HEK293 (cell line): Measurements from ENCODE around the gene CATSPERD.

Source experiments
- CTCF ChIA-PET: fragments of 350-600 bp; formaldehyde crosslinking; extraction: SDS; loops from one replicate; lab custom pipeline; 2021; ENCODE audit warnings: antibody characterized with exemption; lab: Yijun Ruan, JAX
- POLR2A ChIA-PET: fragments of 300-600 bp; formaldehyde crosslinking; extraction: SDS; loops from one replicate; lab custom pipeline; 2020; ENCODE audit warnings: antibody characterized with exemption, inconsistent platforms; lab: Yijun Ruan, JAX
- H3K27ac ChIP-seq: fragments of 200-500 bp; sonication (Bioruptor generic); 2 replicates; pipeline ENCODE4 v1.5.1; 2014; ENCODE audit warnings: low read depth, low read length, control low read depth, inconsistent platforms; ENCODE audit errors: extremely low read depth
- H3K36me3 ChIP-seq, 2 experiments: fragments of 200-500 bp in 1 of 2; sonication (Bioruptor generic) in 1 of 2; 1 replicate in 1 of 2; 2 replicates in 1 of 2; pipeline ENCODE4 v1.5.1; 2014 to 2017; ENCODE audit warnings: inconsistent platforms in 2 of 2, low read length in 2 of 2; ENCODE audit not compliant: control insufficient read depth in 2 of 2, insufficient read depth in 1 of 2
- H3K4me1 ChIP-seq: fragments of 200-500 bp; sonication (Bioruptor generic); 2 replicates; pipeline ENCODE4 v1.5.1; 2014; ENCODE audit warnings: mild to moderate bottlenecking, low read length, inconsistent platforms; ENCODE audit not compliant: control insufficient read depth, insufficient read depth
- H3K4me3 ChIP-seq: 2 replicates; pipeline ENCODE4 v1.5.1; 2011; ENCODE audit warnings: low read depth, mild to moderate bottlenecking, control low read depth, low read length, moderate library complexity
- H3K9me3 ChIP-seq: fragments of 200-500 bp; sonication (Bioruptor generic); 2 replicates; pipeline ENCODE4 v1.5.1; 2014; ENCODE audit warnings: low read depth, low read length, inconsistent platforms; ENCODE audit not compliant: control insufficient read depth, insufficient read depth
- ATF2 ChIP-seq: fragments of 450-650 bp; formaldehyde crosslinking; IDR thresholded peaks from 2 replicates; pipeline ENCODE4 v1.5.1; 2016; ENCODE audit warnings: missing biosample characterization, missing genetic modification characterization, low read depth
- KLF1 ChIP-seq: fragments of 450-650 bp; formaldehyde crosslinking; IDR thresholded peaks from 2 replicates; pipeline ENCODE4 v1.5.1; 2016; ENCODE audit warnings: missing biosample characterization, missing genetic modification characterization
- PATZ1 ChIP-seq: fragments of 450-650 bp; formaldehyde crosslinking; IDR thresholded peaks from 2 replicates; pipeline ENCODE4 v1.5.1; 2016; ENCODE audit warnings: missing biosample characterization, missing genetic modification characterization
- REPIN1 ChIP-seq: fragments of 450-650 bp; formaldehyde crosslinking; IDR thresholded peaks from 2 replicates; pipeline ENCODE4 v1.5.1; 2017; ENCODE audit warnings: missing biosample characterization, missing genetic modification characterization, low read depth
- REST ChIP-seq: fragments of 450-650 bp; formaldehyde crosslinking; IDR thresholded peaks from 2 replicates; pipeline ENCODE4 v1.5.1; 2016; ENCODE audit warnings: missing biosample characterization, missing genetic modification characterization
- SP3 ChIP-seq: fragments of 450-650 bp; formaldehyde crosslinking; IDR thresholded peaks from 2 replicates; pipeline ENCODE4 v1.5.1; 2016; ENCODE audit warnings: missing biosample characterization, missing genetic modification characterization
- YY1 ChIP-seq: fragments of 450-650 bp; formaldehyde crosslinking; IDR thresholded peaks from 2 replicates; pipeline ENCODE4 v1.5.1; 2018; ENCODE audit warnings: missing biosample characterization, missing genetic modification characterization
- ZBTB17 ChIP-seq: fragments of 450-650 bp; formaldehyde crosslinking; IDR thresholded peaks from 2 replicates; pipeline ENCODE4 v1.5.1; 2016; ENCODE audit warnings: missing biosample characterization, missing genetic modification characterization
- ZBTB20 ChIP-seq: fragments of 450-650 bp; formaldehyde crosslinking; IDR thresholded peaks from 2 replicates; pipeline ENCODE4 v1.5.1; 2016; ENCODE audit warnings: missing biosample characterization, missing genetic modification characterization
- ZFP69B ChIP-seq: fragments of 450-650 bp; formaldehyde crosslinking; IDR thresholded peaks from 2 replicates; pipeline ENCODE4 v1.5.1; 2016; ENCODE audit warnings: missing biosample characterization, missing genetic modification characterization
- ZIC2 ChIP-seq: fragments of 450-650 bp; formaldehyde crosslinking; IDR thresholded peaks from 2 replicates; pipeline ENCODE4 v1.5.1; 2016; ENCODE audit warnings: missing biosample characterization, missing genetic modification characterization
- ZNF121 ChIP-seq: fragments of 450-650 bp; formaldehyde crosslinking; IDR thresholded peaks from 2 replicates; pipeline ENCODE4 v1.5.1; 2016; ENCODE audit warnings: missing biosample characterization, missing genetic modification characterization
- ZNF2 ChIP-seq: fragments of 450-650 bp; formaldehyde crosslinking; IDR thresholded peaks from 2 replicates; pipeline ENCODE4 v1.5.1; 2016; ENCODE audit warnings: missing biosample characterization, missing genetic modification characterization
- ZNF211 ChIP-seq: fragments of 450-650 bp; formaldehyde crosslinking; IDR thresholded peaks from 2 replicates; pipeline ENCODE4 v1.5.1; 2016; ENCODE audit warnings: low read depth, missing biosample characterization, missing genetic modification characterization
- ZNF280D ChIP-seq: fragments of 450-650 bp; formaldehyde crosslinking; IDR thresholded peaks from 2 replicates; pipeline ENCODE4 v1.5.1; 2016; ENCODE audit warnings: missing biosample characterization, missing genetic modification characterization
- ZNF341 ChIP-seq: fragments of 450-650 bp; formaldehyde crosslinking; IDR thresholded peaks from 2 replicates; pipeline ENCODE4; 2016; ENCODE audit warnings: low read depth, missing biosample characterization, missing genetic modification characterization
- ZNF600 ChIP-seq: fragments of 450-650 bp; formaldehyde crosslinking; IDR thresholded peaks from 2 replicates; pipeline ENCODE4 v1.5.1; 2016; ENCODE audit warnings: missing biosample characterization, missing genetic modification characterization
- ZNF664 ChIP-seq: fragments of 450-650 bp; formaldehyde crosslinking; IDR thresholded peaks from 2 replicates; pipeline ENCODE4 v1.5.1; 2016; ENCODE audit warnings: missing biosample characterization, missing genetic modification characterization
- ZNF692 ChIP-seq: fragments of 450-650 bp; formaldehyde crosslinking; IDR thresholded peaks from 2 replicates; pipeline ENCODE4 v1.5.1; 2016; ENCODE audit warnings: missing biosample characterization, missing genetic modification characterization
- ZNF707 ChIP-seq: fragments of 450-650 bp; formaldehyde crosslinking; IDR thresholded peaks from 2 replicates; pipeline ENCODE4 v1.5.1; 2016; ENCODE audit warnings: missing biosample characterization, missing genetic modification characterization
- ZNF768 ChIP-seq: fragments of 450-650 bp; formaldehyde crosslinking; IDR thresholded peaks from 2 replicates; pipeline ENCODE4 v1.5.1; 2018; ENCODE audit warnings: missing biosample characterization, mild to moderate bottlenecking, missing genetic modification characterization
- ZSCAN23 ChIP-seq: fragments of 450-650 bp; formaldehyde crosslinking; IDR thresholded peaks from 2 replicates; pipeline ENCODE4 v1.5.1; 2016; ENCODE audit warnings: missing biosample characterization, missing genetic modification characterization

CATSPERD gene

GRCh38 chr19:5690955-5691821 lies 29.2 kb upstream of the CATSPERD start (continued):
- TF ChIP-seq KLF1 (peak; percentile 96), PATZ1 (tag by site-specific recombination) (peak; percentile 89), SP3 (peak; percentile 68), ZNF692 (tag by site-specific recombination) (peak; percentile 12; the same call in 1 of the 2 replicates), ZNF664 (tag by site-specific recombination) (no peak), ZNF341 (tag by site-specific recombination) (peak; percentile 47), ZNF280D (tag by site-specific recombination) (no peak), REPIN1 (tag by site-specific recombination) (no peak), ZFP69B (tag by site-specific recombination) (no peak), ZNF121 (tag by site-specific recombination) (no peak)

- H3K36me3 ChIP-seq = peaks cover 5 to 68% of the 10 kb centered on the region in 2 experiments; a peak in 2 of 3 replicates
- H3K4me3 ChIP-seq = peak overlapping the region; percentile 97
- ChIA-PET POLR2A (interaction anchor here (0.6 to 3.7 kb wide), 6 partner anchors 15 to 644 kb away, joined by 3 to 62 read pairs (median 4); partner anchors contain the start of genes CATSPERD, LONP1, SAFB and SAFB2), CTCF (interaction anchor here (0.6 to 1.3 kb wide), 4 partner anchors 10 to 47 kb away, joined by 3 to 4 read pairs (median 3); no protein-coding TSS in a partner anchor)
- H3K27ac ChIP-seq = peak overlapping the region; percentile 100
- H3K9me3 ChIP-seq = no peaks in the 10 kb centered on the region
- no peaks in the 10 kb centered on the region; the same call in 1 of the 2 replicates for H3K4me1 ChIP-seq
- no peak for TF ChIP-seq ZNF211 (tag by site-specific recombination)
- 0 out of 2 replicates have a peak, but pooled peaks have one; percentile 21 for TF ChIP-seq ZNF600 (tag by site-specific recombination)
- no peak for TF ChIP-seq ZNF768 (tag by site-specific recombination)
- no peak for TF ChIP-seq ATF2 (tag by site-specific recombination)
- peak; percentile 20; the same call in 1 of the 2 replicates for TF ChIP-seq ZNF121 (tag by site-specific recombination)
- TF ChIP-seq ZBTB20 = peak; percentile 50
- TF ChIP-seq ZSCAN23 = no peak
- peak; percentile 39; the same call in 1 of the 2 replicates for TF ChIP-seq ZBTB17 (tag by site-specific recombination)
- TF ChIP-seq ZIC2 (tag by site-specific recombination) = peak; percentile 74
- TF ChIP-seq YY1 (tag by site-specific recombination) = 0 out of 2 replicates have a peak, but pooled peaks have one; percentile 22
- TF ChIP-seq ZNF707 (tag by site-specific recombination) = no peak
- TF ChIP-seq REST (tag by site-specific recombination) = no peak
- TF ChIP-seq ZNF2 (tag by site-specific recombination) = peak; percentile 51; the same call in 1 of the 2 replicates
These were observed 28.4 kb upstream of the CATSPERD start for GRCh38 chr19:5691822-5692722.
